Thoracic aorta (tissue), 2 donors: ENCODE measurements around the gene ZNF860. TPM values are rescaled to one million over a fixed set of nuclear protein-coding genes. Genes with fewer than 3 reads are reported as not detected.

Source experiments
- ATAC-seq: fragments of 150-250 bp; one replicate; pipeline ENCODE4 v1.8.0; 2017; ENCODE audit warnings: low read depth; ENCODE audit not compliant: insufficient number of reproducible peaks, low FRiP score
- DNase-seq: peaks from one replicate; pipeline ENCODE4 v3.0.0-alpha.2; 2020; ENCODE audit warnings: low spot score
- H3K27ac ChIP-seq, 2 donors: fragments of 200-600 bp; sonication (generic); 1 replicate in 1 of 2; 2 replicates in 1 of 2; pipeline ENCODE4 v1.5.1; 2016; ENCODE audit warnings: mild to moderate bottlenecking in 2 of 2, moderate library complexity in 2 of 2
- H3K27me3 ChIP-seq: fragments of 200-600 bp; sonication (generic); replicated peaks from 2 replicates; pipeline ENCODE4 v1.6.0; 2016; ENCODE audit warnings: mild to moderate bottlenecking; ENCODE audit not compliant: insufficient read depth
- H3K36me3 ChIP-seq: fragments of 200-600 bp; sonication (generic); one replicate; pipeline ENCODE4 v1.5.1; 2016
- H3K4me1 ChIP-seq, 2 donors: fragments of 200-600 bp; sonication (generic); 1 replicate in 1 of 2; 2 replicates in 1 of 2; pipeline versions ENCODE4 v1.5.1 to v1.6.0; 2016; ENCODE audit warnings: low read depth in 2 of 2, mild to moderate bottlenecking in 1 of 2; ENCODE audit not compliant: control insufficient read depth in 1 of 2
- H3K4me3 ChIP-seq: fragments of 200-600 bp; sonication (generic); 2 replicates; pipeline ENCODE4 v1.5.1; 2016; ENCODE audit warnings: mild to moderate bottlenecking
- H3K9me3 ChIP-seq: fragments of 200-600 bp; sonication (generic); 2 replicates; pipeline ENCODE4 v1.5.1; 2016
- CTCF ChIP-seq: fragments of 200-600 bp; sonication (generic); IDR thresholded peaks from one replicate; pipeline ENCODE4 v1.5.1; 2019; ENCODE audit warnings: antibody characterized with exemption
- total RNA-seq, 2 donors: library from RNA; depleted of rRNA; stranded (reverse); fragments of >200 nt; gene quantifications; one replicate each; pipeline versions ENCODE4 v1.1.0 to v1.2.3, GENCODE V29; 2016

Gene ZNF860
- total RNA-seq, 2 donors from 2014 or later = 0.71 to 0.81 TPM

- H3K9me3 ChIP-seq = no peaks in the 10 kb centered on the region
- no peak for DNase-seq
- H3K4me1 ChIP-seq = peaks cover 0 to 7% of the 10 kb centered on the region in 2 donors
- no peak for TF ChIP-seq CTCF
- ATAC-seq = no peak
- H3K4me3 ChIP-seq = no peak overlapping the region
- H3K27me3 ChIP-seq = no peaks in the 10 kb centered on the region
- no peaks in the 10 kb centered on the region for H3K36me3 ChIP-seq
- H3K27ac ChIP-seq = no peak overlapping the region
These were observed 40.2 kb downstream of the ZNF860 start for GRCh38 chr3:32021748-32022147.

GRCh38 chr3:32022947-32023346 lies 41.4 kb downstream of the ZNF860 start:
- H3K27me3 ChIP-seq = no peaks in the 10 kb centered on the region
- no peak for TF ChIP-seq CTCF

DNA sequence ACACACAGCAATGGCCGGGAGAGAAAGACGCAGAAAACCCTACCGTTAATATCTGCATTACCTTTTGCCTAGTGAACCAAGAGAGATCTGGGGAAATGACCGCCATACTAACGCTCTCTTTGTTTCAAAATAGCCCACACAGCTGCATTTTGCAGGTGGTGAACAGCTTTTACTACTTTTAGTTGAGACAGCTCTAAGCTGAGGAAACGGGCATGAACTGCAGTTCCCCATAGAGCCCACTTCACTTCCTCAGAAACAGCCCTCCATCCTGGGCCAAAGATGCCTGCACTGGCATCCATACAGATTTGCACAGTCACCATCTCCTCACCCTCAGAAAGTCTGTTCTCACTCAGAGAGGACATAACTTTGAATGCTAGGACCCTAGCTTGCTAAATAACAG lies 45.0 kb downstream of the ZNF860 start:
- no peak overlapping the region for H3K27ac ChIP-seq
- H3K4me1 ChIP-seq = no peaks in the 10 kb centered on the region
- DNase-seq = no peak
- no peaks in the 10 kb centered on the region for H3K36me3 ChIP-seq
- no peak for ATAC-seq
- no peaks in the 10 kb centered on the region for H3K9me3 ChIP-seq
- no peak overlapping the region for H3K4me3 ChIP-seq
- TF ChIP-seq CTCF = no peak
- H3K27me3 ChIP-seq = no peaks in the 10 kb centered on the region

More at GRCh38 chr3:32022947-32023346, 41.4 kb downstream of the ZNF860 start:
- H3K36me3 ChIP-seq = no peaks in the 10 kb centered on the region
- H3K4me1 ChIP-seq = peaks cover 0 to 7% of the 10 kb centered on the region in 2 donors
- H3K9me3 ChIP-seq = no peaks in the 10 kb centered on the region
- DNase-seq (no peak), ATAC-seq (no peak)
- H3K4me3 ChIP-seq = no peak overlapping the region
- H3K27ac ChIP-seq = no peak overlapping the region

- H3K4me3 ChIP-seq = no peak overlapping the region
- H3K4me1 ChIP-seq = peaks cover 4 to 26% of the 10 kb centered on the region in 2 donors
- no peak overlapping the region for H3K27ac ChIP-seq
- TF ChIP-seq CTCF = no peak
- no peaks in the 10 kb centered on the region for H3K9me3 ChIP-seq
- ATAC-seq = no peak
- H3K36me3 ChIP-seq = no peaks in the 10 kb centered on the region
- no peak for DNase-seq
- no peaks in the 10 kb centered on the region for H3K27me3 ChIP-seq
These were observed 56.4 kb downstream of the ZNF860 start for GRCh38 chr3:32037932-32038267.

- no peak for ATAC-seq
- no peaks in the 10 kb centered on the region for H3K36me3 ChIP-seq
- no peak for TF ChIP-seq CTCF
These were observed 59.8 kb downstream of the ZNF860 start for GRCh38 chr3:32041316-32041715.

More at GRCh38 chr3:32041316-32041715, 59.8 kb downstream of the ZNF860 start:
- DNase-seq = no peak
- Histone ChIP-seq H3K9me3 (no peaks in the 10 kb centered on the region), H3K27ac (no peak overlapping the region), H3K4me3 (no peak overlapping the region), H3K27me3 (no peaks in the 10 kb centered on the region), H3K4me1 (peaks cover 7 to 40% of the 10 kb centered on the region in 2 donors)

Other genes with a start within 250 kb of the ZNF860 start
- 100 to 1,000 TPM; 108 to 153 TPM for gene OSBPL10, start 488 bp upstream of the ZNF860 start, total RNA-seq
- 10 to 100 TPM; 32.8 to 49.1 TPM for gene GPD1L, start 124.9 kb downstream of the ZNF860 start, total RNA-seq